GDM1 (cell line): ENCODE results near the gene PNMA8C.
"Not testable (repeated sequence)": the region's sequence is repeated elsewhere in the genome, so short reads cannot be mapped to it uniquely, and the experiment has no call there.

ENCODE experiments used
- DNase-seq: peaks from one replicate; lab custom pipeline; 2025; lab: John Stamatoyannopoulos, UW

The PNMA8C gene

GRCh38 chr19:46411088-46411924 lies 17.4 kb downstream of the PNMA8C start:
- no peak for DNase-seq

GRCh38 chr19:46410205-46411087 lies 18.3 kb downstream of the PNMA8C start:
- DNase-seq: no peak

GRCh38 chr19:46409191-46409590 lies 19.5 kb downstream of the PNMA8C start:
- no peak for DNase-seq

GRCh38 chr19:46408664-46409039 lies 20.1 kb downstream of the PNMA8C start:
- no peak for DNase-seq

GRCh38 chr19:46407856-46408663 lies 20.7 kb downstream of the PNMA8C start:
- DNase-seq: no peak

- no peak for DNase-seq
Observed at GRCh38 chr19:46406976-46407375, 21.8 kb downstream of the PNMA8C start.

- DNase-seq: no peak
Observed at GRCh38 chr19:46404753-46405468, 23.8 kb downstream of the PNMA8C start.

- DNase-seq: no peak
Observed at GRCh38 chr19:46404055-46404752, 24.5 kb downstream of the PNMA8C start.

- DNase-seq: no peak
Observed at GRCh38 chr19:46402725-46403124, 26.0 kb downstream of the PNMA8C start.

- not testable (repeated sequence) for DNase-seq
Observed at GRCh38 chr19:46397801-46398479, 30.8 kb downstream of the PNMA8C start.

GRCh38 chr19:46394402-46394797 lies 34.3 kb downstream of the PNMA8C start:
- DNase-seq: no peak

GRCh38 chr19:46393456-46394401 lies 35.0 kb downstream of the PNMA8C start:
- no peak for DNase-seq

GRCh38 chr19:46392837-46393236 lies 35.9 kb downstream of the PNMA8C start:
- DNase-seq: no peak

GRCh38 chr19:46392252-46392801 lies 36.4 kb downstream of the PNMA8C start:
- DNase-seq: no peak

- DNase-seq: no peak
Observed at GRCh38 chr19:46391296-46392251, 37.2 kb downstream of the PNMA8C start.

GRCh38 chr19:46390866-46391265 lies 37.9 kb downstream of the PNMA8C start:
- no peak for DNase-seq

- DNase-seq: no peak
Observed at GRCh38 chr19:46390121-46390858, 38.4 kb downstream of the PNMA8C start.
